ENCODE data around the gene ILK.

Gene ILK

GRCh38 chr11:6622261-6623171 lies 18.9 kb downstream of the ILK start:
- no peak for DNase-seq

DNA sequence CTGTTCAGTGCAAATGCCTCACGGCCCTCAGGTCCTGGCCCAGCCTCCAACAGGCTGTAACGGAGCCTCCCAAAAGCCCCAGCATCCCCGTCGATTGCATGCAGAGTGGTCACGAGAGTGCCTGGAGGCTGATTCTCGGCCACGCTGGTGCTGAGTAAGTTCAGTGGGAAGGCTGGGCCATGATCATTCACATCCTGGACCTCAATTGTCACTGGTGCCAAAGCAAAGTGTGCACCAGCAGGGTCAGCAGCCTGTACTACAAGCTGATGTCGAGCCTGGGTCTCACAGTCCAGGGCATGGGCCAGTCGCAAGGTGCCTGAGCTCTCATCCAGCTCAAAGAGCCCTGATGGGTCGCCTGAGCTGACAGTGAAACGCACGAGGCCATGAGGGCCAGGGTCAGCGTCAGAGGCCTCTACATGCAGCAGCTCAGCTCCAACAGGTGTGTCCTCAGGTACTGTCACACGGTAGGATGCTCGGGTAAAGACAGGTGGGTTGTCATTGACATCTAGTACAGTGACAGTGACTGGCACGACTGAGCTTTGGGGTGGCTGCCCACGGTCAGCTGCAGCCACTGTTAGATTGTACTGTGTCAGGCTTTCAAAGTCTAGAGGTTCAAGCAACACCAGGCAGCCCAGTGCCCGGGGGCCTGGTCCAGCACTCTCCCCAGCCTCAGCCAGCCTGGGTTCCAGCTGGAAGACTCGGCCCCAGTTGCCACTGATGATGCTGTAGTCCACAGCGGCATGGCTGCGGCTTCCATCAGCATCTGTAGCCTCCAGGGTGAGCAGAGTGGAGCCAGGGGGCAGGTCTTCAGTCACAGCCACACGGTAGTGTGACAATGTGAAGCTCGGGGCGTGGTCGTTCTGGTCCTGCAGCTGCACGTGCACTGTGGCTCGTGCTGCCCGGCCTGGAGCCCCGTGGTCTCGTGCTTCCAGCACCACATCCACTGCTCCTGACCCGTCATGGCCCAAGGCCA lies 20.1 kb downstream of the ILK start:
- no peak for DNase-seq

DNA sequence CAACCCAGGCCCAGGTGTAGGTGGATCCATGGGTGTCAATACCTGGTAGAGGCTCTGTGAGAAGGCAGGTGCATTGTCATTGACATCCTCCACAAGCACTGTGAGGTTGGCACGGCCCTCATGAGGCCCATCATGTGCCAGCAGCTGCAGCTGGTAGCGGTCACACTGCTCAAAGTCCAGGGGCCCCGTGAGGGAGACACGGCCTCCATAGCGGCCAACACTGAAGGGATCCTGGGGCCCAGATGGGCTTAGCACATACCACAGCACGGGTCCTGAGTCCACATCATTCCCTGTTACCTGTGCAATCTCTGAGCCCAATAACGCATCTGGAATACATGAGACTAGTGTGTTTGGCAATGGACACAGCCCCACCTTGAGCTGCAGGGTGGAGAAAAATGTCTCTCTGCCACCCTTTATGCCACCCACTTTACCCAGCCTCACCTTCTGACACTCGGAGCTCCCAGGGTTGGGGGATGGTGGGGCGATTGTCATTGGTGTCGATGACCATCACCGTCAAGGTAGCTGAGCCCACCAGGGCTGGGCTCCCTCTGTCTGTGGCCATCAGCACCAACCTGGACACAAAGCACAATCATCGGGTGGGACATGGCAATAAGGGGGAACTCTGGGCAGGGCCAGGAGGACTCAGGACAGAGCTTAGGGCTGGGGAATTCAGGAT lies 21.7 kb downstream of the ILK start:
- no peak for DNase-seq

DNA sequence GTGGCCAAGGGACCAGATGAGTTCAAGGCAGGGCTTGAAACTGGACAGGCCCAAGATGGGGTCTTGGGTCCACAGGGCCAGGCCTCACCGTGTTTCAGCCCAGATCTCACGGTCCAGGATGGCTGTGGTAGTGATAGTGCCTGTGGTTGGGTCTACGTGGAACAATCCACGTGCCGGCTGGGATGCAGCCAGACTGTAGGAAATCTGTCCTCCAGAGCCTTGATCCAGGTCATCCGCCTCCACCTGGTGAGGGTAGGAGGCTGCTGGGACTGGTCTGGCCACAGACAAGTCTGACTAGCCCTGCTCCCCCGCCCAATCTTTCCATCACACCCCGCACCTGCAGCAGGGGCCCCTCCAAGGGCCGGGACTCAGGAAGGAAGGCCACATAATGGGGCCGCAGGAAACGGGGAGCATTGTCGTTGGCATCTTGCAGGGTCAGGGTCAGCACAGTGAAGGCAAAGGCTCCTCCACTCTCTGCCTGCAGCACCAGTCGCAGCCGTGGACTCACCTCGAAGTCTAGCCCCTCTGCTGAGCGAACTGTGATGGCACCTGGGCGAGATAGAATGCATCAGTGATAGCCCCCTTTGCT lies 22.4 kb downstream of the ILK start:
- DNase-seq, result no peak

DNA sequence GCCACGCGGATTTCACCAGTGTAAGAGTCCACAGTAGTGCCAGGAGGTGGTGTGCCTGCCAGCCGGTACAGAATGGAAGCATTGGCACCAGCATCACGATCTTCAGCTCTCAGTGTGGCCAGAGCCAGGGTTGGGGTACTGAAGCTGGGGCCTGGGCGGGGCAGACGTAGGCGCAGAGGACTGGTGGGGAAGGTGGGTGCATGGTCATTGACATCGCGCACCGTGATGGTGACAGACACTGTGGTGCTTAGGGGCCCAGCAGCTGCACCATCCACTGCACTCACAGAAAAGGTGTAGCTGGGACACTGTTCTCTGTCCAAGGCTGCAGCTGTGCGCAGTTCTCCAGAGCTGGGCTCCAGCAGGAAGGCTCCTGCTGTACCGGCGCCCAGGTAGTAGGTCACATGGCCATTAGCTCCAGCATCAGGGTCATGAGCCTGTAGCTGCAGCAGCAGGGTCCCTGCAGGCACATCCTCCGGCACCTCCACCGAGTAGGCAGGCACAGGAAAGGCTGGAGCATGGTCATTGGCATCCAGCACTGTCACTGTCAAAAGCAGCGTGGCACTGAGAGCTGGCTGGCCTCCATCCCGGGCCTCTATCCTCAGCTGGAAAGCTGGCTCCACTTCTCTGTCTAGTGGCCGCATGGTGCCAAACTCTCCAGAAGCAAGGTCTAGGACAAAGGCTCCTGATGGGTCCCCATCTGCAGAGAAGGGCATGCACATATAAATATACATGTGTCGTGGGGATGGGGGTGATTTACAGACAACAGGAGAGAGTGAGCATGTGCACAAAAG lies 23.6 kb downstream of the ILK start:
- DNase-seq, result no peak

DNA sequence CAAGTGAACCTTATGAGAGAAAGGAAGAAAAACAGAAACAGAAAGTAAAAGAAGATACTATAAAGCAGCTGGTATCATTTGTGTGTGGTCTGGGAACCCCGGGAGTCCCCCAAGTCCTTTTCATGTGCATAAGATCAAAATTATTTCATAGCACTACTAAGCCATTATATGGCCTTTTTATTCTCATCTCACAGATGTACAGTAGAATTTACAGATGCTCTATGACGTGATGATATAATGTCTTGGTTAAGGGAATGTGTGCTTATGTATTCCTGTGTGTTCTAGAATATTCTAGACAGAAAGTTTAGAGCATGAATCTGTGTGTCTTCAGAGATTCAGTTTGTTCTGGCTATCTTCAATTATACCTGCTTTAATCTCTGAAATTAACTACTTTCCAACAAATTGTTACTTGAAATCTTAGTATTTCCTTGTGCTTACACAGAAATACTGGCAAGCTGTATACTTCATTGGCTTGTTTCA lies 24.2 kb downstream of the ILK start:
- no peak for DNase-seq

- DNase-seq, result no peak
These were observed 25.0 kb downstream of the ILK start for GRCh38 chr11:6628526-6628925.

- DNase-seq, result no peak
These were observed 26.0 kb downstream of the ILK start for GRCh38 chr11:6629573-6629891.

DNA sequence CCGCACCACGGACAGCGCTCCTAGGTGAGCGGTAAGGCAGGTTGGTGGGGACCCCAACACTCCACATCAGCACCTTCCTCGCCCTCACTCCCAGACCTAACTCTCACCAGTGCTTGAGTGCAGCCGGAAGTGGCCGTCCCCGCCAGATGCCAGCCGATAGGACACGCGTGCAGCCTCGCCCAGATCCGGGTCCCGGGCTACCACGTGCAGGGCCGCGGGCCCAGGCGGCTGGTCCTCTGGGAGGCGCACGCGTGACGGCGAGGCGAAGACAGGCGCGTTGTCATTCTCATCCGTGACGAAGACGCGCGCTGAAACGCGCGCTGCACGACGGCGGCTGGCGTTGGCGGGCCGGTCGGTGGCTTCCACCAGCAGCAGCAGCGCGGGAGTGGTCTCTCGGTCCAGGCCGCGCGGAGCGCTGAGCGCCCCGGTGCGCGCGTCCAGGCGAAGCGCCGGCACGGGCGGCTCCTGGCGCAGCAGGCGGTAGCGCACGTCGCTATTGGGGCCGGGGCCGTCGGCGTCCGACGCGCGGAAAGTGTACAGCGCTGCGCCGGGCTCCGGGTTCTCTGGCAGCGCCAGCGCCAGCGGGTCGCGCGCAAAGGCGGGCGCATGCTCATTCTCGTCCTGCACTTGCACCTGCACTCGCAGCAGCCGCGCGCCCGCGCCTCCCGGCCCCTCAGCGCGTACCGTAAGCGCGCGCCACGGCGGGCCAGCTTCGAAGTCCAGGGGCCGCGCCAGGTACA lies 26.5 kb downstream of the ILK start:
- no peak for DNase-seq

- no peak for DNase-seq
These were observed 27.2 kb downstream of the ILK start for GRCh38 chr11:6630632-6631291.

GRCh38 chr11:6631361-6631890 lies 27.9 kb downstream of the ILK start:
- no peak for DNase-seq

- no peak for DNase-seq
These were observed 28.8 kb downstream of the ILK start for GRCh38 chr11:6632116-6633073.

GRCh38 chr11:6633422-6634408 lies 30.1 kb downstream of the ILK start:
- DNase-seq, result no peak

DNA sequence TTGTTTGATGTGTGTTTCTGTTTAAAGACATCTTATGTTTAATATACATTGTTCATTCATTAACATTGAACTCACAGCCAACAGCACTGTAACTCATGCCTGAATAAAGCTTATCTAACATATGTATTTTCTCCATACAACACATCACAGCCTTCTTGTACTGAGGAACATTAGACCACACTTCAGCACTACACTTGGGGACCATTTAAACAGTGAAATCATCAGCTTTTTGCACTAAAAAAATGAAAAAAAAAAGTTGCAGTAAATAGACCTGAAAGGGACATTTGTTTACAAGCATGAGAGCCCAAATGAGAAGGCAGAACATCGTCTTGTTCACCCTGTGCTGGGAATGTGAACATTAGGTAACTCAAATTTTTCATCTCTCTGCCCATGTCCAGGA lies 31.0 kb downstream of the ILK start:
- DNase-seq, result no peak

GRCh38 chr11:6635082-6635932 lies 31.7 kb downstream of the ILK start:
- DNase-seq, result peak; percentile 97

- no peak for DNase-seq
These were observed 32.9 kb downstream of the ILK start for GRCh38 chr11:6636480-6636879.

DNA sequence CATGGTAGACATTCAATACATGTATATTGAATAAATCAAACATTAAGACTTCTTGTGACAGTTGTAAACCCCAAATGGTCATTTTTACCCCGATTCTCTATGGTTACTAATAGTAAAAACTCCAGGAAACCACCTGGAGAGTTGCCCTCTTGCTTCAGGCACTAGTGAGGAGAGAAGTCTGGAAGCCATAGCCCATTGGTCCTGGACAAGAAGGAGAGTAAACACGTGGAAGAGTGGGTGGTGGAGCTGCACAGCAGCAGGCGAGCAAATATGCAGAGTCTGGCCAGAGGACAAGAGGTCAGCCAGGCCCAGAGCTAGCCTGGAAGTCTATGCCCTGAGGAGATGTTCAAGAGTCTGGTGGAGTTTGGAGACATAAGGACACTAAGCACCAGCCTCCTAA lies 34.3 kb downstream of the ILK start:
- DNase-seq, result peak; percentile 99

Measured in HCEC 1CT (cell line).